HepG2 (cell line): ENCODE data around the gene OARD1. TPM values are rescaled to one million over a fixed set of nuclear protein-coding genes. Genes with fewer than 3 reads are reported as not detected.

ENCODE experiments used
- BCL3 ChIP-seq: sonication (generic); formaldehyde crosslinking; IDR thresholded peaks from 2 replicates; pipeline ENCODE4 v1.5.1; 2020; ENCODE audit warnings: mild to moderate bottlenecking, missing genetic modification reagents, moderate library complexity
- CHD2 ChIP-seq: IDR thresholded peaks from 2 replicates; pipeline ENCODE4 v1.6.1; 2011; ENCODE audit warnings: low read depth, low read length, improper control_type of control experiment
- HMGXB4 ChIP-seq, 2 experiments: sonication (generic) in 1 of 2; formaldehyde crosslinking in 1 of 2; IDR thresholded peaks; 2 replicates each; pipeline versions ENCODE4 v1.4.0 to v1.6.1; 2018 to 2020; ENCODE audit warnings: missing genetic modification reagents in 2 of 2, borderline replicate concordance in 1 of 2, low read depth in 1 of 2, mild to moderate bottlenecking in 1 of 2, missing biosample characterization in 1 of 2
- HNRNPK ChIP-seq: fragments of 200-400 bp; formaldehyde crosslinking; IDR thresholded peaks from 2 replicates; pipeline ENCODE4 v1.6.1; 2018; ENCODE audit warnings: low read length, low read depth, moderate library complexity, mild to moderate bottlenecking; ENCODE audit not compliant: poor library complexity, severe bottlenecking
- HOXA5 ChIP-seq: sonication (generic); formaldehyde crosslinking; IDR thresholded peaks from 2 replicates; pipeline ENCODE4 v1.4.0; 2020; ENCODE audit warnings: missing genetic modification reagents
- KDM3A ChIP-seq: IDR thresholded peaks from 2 replicates; pipeline ENCODE4 v1.6.1; 2018; ENCODE audit warnings: low read depth, missing compliant biosample characterization
- LCORL ChIP-seq, 2 experiments: fragments of 450-650 bp in 1 of 2; sonication (generic) in 1 of 2; formaldehyde crosslinking in 1 of 2; IDR thresholded peaks; 2 replicates each; pipeline versions ENCODE4 v1.5.0 to v1.6.1; 2017 to 2020; ENCODE audit warnings: antibody characterized with exemption in 1 of 2, missing genetic modification reagents in 1 of 2
- MAF1 ChIP-seq: sonication (generic); formaldehyde crosslinking; IDR thresholded peaks from 2 replicates; pipeline ENCODE4 v1.5.0; 2020; ENCODE audit warnings: missing genetic modification reagents, borderline replicate concordance
- MAFK ChIP-seq, 2 experiments: IDR thresholded peaks in 1 of 2; conservative IDR thresholded peaks in 1 of 2; 2 replicates each; pipeline ENCODE4 v1.6.1; 2011; ENCODE audit warnings: improper control_type of control experiment in 2 of 2, low read length in 2 of 2
- MIER3 ChIP-seq: IDR thresholded peaks from 2 replicates; pipeline ENCODE4 v1.6.1; 2016; ENCODE audit warnings: missing compliant biosample characterization, borderline replicate concordance
- MIXL1 ChIP-seq: IDR thresholded peaks from 2 replicates; pipeline ENCODE4 v1.6.1; 2016
- MLX ChIP-seq: IDR thresholded peaks from 2 replicates; pipeline ENCODE4 v1.6.1; 2016
- MNT ChIP-seq: fragments of 450-650 bp; IDR thresholded peaks from 2 replicates; pipeline ENCODE4 v1.6.1; 2016
- NR2F6 ChIP-seq, 2 experiments: IDR thresholded peaks; 2 replicates each; pipeline ENCODE4 v1.6.1; 2016; ENCODE audit warnings: antibody characterized with exemption in 1 of 2, mild to moderate bottlenecking in 1 of 2
- RBFOX2 ChIP-seq: fragments of 200-400 bp; formaldehyde crosslinking; IDR thresholded peaks from 2 replicates; pipeline ENCODE4 v1.6.1; 2017; ENCODE audit warnings: low read depth, mild to moderate bottlenecking, low read length
- RFX3 ChIP-seq: IDR thresholded peaks from 2 replicates; pipeline ENCODE4 v1.6.1; 2016; ENCODE audit warnings: missing biosample characterization, missing genetic modification reagents
- RXRB ChIP-seq: IDR thresholded peaks from 2 replicates; pipeline ENCODE4 v1.6.1; 2016; ENCODE audit warnings: borderline replicate concordance, missing genetic modification reagents, missing compliant biosample characterization
- SIN3B ChIP-seq: fragments of 150-350 bp; IDR thresholded peaks from 2 replicates; pipeline ENCODE4 v1.6.1; 2014; ENCODE audit warnings: low read length
- SMAD9 ChIP-seq: sonication (generic); formaldehyde crosslinking; IDR thresholded peaks from 2 replicates; pipeline ENCODE4 v1.5.1; 2020; ENCODE audit warnings: mild to moderate bottlenecking, missing genetic modification reagents
- SMC3 ChIP-seq: IDR thresholded peaks from 2 replicates; pipeline ENCODE4 v1.6.1; 2011; ENCODE audit warnings: low read length, improper control_type of control experiment
- TBP ChIP-seq: sonication (generic); formaldehyde crosslinking; IDR thresholded peaks from 2 replicates; pipeline ENCODE4 v1.5.0; 2020; ENCODE audit warnings: missing genetic modification reagents
- TEAD3 ChIP-seq: optimal IDR thresholded peaks from 2 replicates; pipeline ENCODE3; 2016; ENCODE audit warnings: borderline replicate concordance
- TMF1 ChIP-seq: sonication (generic); formaldehyde crosslinking; IDR thresholded peaks from 2 replicates; pipeline ENCODE4 v1.8.1; 2022; ENCODE audit warnings: low read depth, missing genetic modification reagents
- YEATS2 ChIP-seq: sonication (generic); formaldehyde crosslinking; IDR thresholded peaks from 2 replicates; pipeline ENCODE4 v1.4.0; 2020; ENCODE audit warnings: missing genetic modification reagents, borderline replicate concordance
- ZFP1 ChIP-seq: IDR thresholded peaks from 2 replicates; pipeline ENCODE4 v1.6.1; 2016
- ZNF629 ChIP-seq: sonication (generic); formaldehyde crosslinking; conservative IDR thresholded peaks from 2 replicates; pipeline ENCODE4 v1.5.0; 2020; ENCODE audit warnings: missing genetic modification reagents
- ZNF792 ChIP-seq: IDR thresholded peaks from 2 replicates; pipeline ENCODE4 v1.6.1; 2016
- ZSCAN21 ChIP-seq: sonication (generic); formaldehyde crosslinking; IDR thresholded peaks from 2 replicates; pipeline ENCODE4 v1.8.0; 2022; ENCODE audit warnings: mild to moderate bottlenecking, missing genetic modification reagents, moderate library complexity, borderline replicate concordance
- polyA plus RNA-seq, 8 experiments: library from polyadenylated mRNA; depleted of rRNA in 3 of 8; stranded (reverse) in 7 of 8; unstranded in 1 of 8; fragments of >200 nt; fragmentation: Illumina TruSeq in 4 of 8; extraction: Trizol in 4 of 8; gene quantifications; 2 replicates each; pipeline versions ENCODE4 v1.2.1 to v1.2.3, GENCODE V29; 2011 to 2016; ENCODE audit warnings: low read depth in 4 of 8, missing spikeins in 1 of 8, mixed read lengths in 1 of 8; ENCODE audit not compliant: insufficient read depth in 1 of 8
- total RNA-seq, 5 experiments: library from RNA; depleted of rRNA; stranded (reverse); fragments of >200 nt; fragmentation: Illumina TruSeq; extraction: Trizol; gene quantifications; 2 replicates each; pipeline ENCODE4 v1.2.3, GENCODE V29; 2016; ENCODE audit warnings: low read depth in 1 of 5

OARD1 gene
- total and polyA plus RNA-seq, 2 of the 13 experiments (the other 11 are each of a cell fraction or from before 2014, with no cell fraction given), result 18.4 to 49.0 TPM

- TF ChIP-seq MAF1 (CRISPR knock-in tag) (no peak), TMF1 (CRISPR knock-in tag) (no peak), MIXL1 (CRISPR knock-in tag) (peak; percentile 65), HOXA5 (0 out of 2 replicates have a peak, but pooled peaks have one; percentile 13), YEATS2 (peak; percentile 38; the same call in 1 of the 2 replicates), MNT (no peak), BCL3 (CRISPR knock-in tag) (no peak), MIER3 (CRISPR knock-in tag) (peak; percentile 40; the same call in 1 of the 2 replicates), TEAD3 (CRISPR knock-in tag) (peak; percentile 52), SMAD9 (no peak), NR2F6 (IDR thresholded peaks at IDR 0.05) (no peak), NR2F6 (CRISPR knock-in tag; IDR thresholded peaks at IDR 0.05) (0 out of 2 replicates have a peak, but pooled peaks have one; percentile 19), HMGXB4 (CRISPR knock-in tag; IDR thresholded peaks at IDR 0.05; ENCODE audit: borderline replicate concordance in 1 of 2, low read depth in 1 of 2) (peak in 1 of 2 experiments; percentile 39; a peak in 1 of 4 replicates), SMC3 (peak; percentile 85), RFX3 (CRISPR knock-in tag) (no peak), CHD2 (no peak), ZNF792 (CRISPR knock-in tag) (0 out of 2 replicates have a peak, but pooled peaks have one; percentile 69), HNRNPK (no peak), ZNF629 (CRISPR knock-in tag) (no peak), MAFK (conservative IDR thresholded peaks at IDR 0.05 in 1 of 2, IDR thresholded peaks at IDR 0.05 in 1 of 2; ENCODE audit: low read length in 2 of 2) (peak; percentile 40 to 47; a peak in 2 of 4 replicates), RBFOX2 (no peak), RXRB (CRISPR knock-in tag) (peak; percentile 48; the same call in 1 of the 2 replicates), SIN3B (no peak), MLX (CRISPR knock-in tag) (no peak), ZFP1 (0 out of 2 replicates have a peak, but pooled peaks have one; percentile 47), ZSCAN21 (no peak), LCORL (IDR thresholded peaks at IDR 0.05) (no peak), LCORL (CRISPR knock-in tag; IDR thresholded peaks at IDR 0.05) (0 out of 2 replicates have a peak, but pooled peaks have one; percentile 42), KDM3A (CRISPR knock-in tag) (peak; percentile 76; the same call in 1 of the 2 replicates), TBP (no peak)
Observed at GRCh38 chr6:41066867-41067304, 5.3 kb downstream of the OARD1 start (continued).
